ENCODE measurements around the gene PRSS12.

DNA sequence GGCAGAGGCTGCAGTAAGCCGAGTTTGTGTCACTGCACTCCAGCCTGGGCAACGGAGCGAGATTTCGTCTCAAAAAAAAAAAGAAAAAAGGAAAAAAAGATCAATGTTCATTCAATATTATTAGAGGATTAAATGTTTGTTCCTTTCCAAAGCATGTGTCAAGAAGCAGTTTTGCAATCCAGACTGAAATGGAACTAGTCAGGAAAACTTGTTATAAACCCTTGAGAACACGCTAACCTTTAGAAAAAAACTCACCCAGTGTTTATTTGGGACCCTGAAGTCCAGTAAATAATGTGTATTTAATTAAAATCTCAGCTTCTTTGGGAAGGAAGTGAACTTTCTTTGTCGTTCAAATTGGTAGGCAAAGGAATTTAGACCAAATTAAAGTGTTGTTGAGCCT is 16.4 kb upstream of the PRSS12 start:
- TF ChIP-seq, protein P1, sequence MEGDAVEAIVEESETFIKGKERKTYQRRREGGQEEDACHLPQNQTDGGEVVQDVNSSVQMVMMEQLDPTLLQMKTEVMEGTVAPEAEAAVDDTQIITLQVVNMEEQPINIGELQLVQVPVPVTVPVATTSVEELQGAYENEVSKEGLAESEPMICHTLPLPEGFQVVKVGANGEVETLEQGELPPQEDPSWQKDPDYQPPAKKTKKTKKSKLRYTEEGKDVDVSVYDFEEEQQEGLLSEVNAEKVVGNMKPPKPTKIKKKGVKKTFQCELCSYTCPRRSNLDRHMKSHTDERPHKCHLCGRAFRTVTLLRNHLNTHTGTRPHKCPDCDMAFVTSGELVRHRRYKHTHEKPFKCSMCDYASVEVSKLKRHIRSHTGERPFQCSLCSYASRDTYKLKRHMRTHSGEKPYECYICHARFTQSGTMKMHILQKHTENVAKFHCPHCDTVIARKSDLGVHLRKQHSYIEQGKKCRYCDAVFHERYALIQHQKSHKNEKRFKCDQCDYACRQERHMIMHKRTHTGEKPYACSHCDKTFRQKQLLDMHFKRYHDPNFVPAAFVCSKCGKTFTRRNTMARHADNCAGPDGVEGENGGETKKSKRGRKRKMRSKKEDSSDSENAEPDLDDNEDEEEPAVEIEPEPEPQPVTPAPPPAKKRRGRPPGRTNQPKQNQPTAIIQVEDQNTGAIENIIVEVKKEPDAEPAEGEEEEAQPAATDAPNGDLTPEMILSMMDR (IDR thresholded peaks at IDR 0.05), result no peak
- TF ChIP-seq POLR2A (IDR thresholded peaks at IDR 0.05) (no peak), POLR2AphosphoS5 (IDR thresholded peaks at IDR 0.05) (no peak)
